HG02759 (cell line): ENCODE data around the gene MLH1.
"Not testable (repeated sequence)": the region's sequence is repeated elsewhere in the genome, so short reads cannot be mapped to it uniquely, and the experiment has no call there.

ENCODE experiments used
- ATAC-seq: cut with Tn5 transposase; IDR thresholded peaks from one replicate; pipeline ENCODE4 v1.9.1; 2021; ENCODE audit warnings: mild to moderate bottlenecking, moderate library complexity; ENCODE audit not compliant: unreplicated experiment

Gene MLH1

GRCh38 chr3:36993326-36994283, at the start of gene MLH1:
Gene MLH1, plus strand, starts transcription at chr3:36993518. Its CDS starts 30 bp downstream, at chr3:36993548.
- peak; percentile 89 for ATAC-seq

DNA sequence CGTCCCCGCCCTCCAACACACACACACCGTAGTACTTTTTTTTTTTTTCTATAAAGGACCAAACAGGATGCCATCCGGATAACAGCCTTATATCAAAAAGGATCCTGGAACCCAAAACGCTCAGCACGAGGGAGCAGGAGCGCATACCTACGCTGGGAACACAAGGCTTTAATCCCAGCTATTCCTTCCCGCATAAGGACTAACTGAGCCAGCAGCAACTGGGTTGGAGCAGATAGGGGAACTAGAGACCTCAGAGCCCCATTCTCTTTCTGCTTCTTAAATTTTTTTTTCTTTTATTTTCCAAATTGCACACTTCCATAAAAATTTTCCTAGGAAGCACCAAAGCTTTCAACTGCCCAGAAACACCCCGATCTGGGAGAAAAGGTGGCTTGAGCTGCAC, 49.7 kb upstream of the MLH1 start:
- no peak for ATAC-seq

GRCh38 chr3:36944012-36944640, 49.2 kb upstream of the MLH1 start:
- ATAC-seq = peak; percentile 62

GRCh38 chr3:36944641-36945270, 48.6 kb upstream of the MLH1 start, which contains the start of gene TRANK1:
Gene TRANK1, minus strand, starts transcription at chr3:36945054. Its CDS starts 245 bp downstream, at chr3:36944809.
- peak; percentile 70 for ATAC-seq

DNA sequence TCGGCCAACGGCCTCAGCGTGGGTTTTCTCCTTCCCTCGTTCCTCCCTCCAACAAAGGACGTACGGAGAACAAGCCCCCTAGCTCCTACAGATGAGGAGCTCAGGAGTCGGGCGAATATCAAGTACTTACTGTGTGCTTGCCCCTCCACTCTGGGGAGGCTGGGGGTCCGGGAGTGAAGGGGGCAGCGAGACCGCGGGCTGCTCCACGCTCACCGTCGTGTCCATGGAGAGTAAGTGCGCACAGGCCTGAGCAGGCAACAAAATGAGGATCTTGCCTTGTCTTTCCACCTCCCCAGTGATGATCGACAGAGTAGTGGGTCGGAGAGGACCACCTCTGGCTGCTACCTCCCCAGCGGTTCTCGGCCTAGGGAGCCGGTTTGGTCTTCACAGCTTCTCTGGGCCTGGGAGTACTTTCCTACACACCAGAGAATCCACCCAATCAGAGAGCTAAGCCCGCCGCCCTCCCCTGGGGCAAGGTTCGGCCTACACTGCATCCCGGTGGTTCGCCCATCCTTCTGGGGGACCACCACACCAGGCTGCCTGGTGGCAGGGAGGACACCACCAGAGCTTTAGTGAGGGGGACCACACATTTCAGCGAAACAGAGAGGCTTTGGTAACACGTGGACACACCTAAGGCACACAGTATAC, 47.9 kb upstream of the MLH1 start:
- ATAC-seq = no peak

GRCh38 chr3:36947814-36948213, 45.5 kb upstream of the MLH1 start:
- not testable (repeated sequence) for ATAC-seq

DNA sequence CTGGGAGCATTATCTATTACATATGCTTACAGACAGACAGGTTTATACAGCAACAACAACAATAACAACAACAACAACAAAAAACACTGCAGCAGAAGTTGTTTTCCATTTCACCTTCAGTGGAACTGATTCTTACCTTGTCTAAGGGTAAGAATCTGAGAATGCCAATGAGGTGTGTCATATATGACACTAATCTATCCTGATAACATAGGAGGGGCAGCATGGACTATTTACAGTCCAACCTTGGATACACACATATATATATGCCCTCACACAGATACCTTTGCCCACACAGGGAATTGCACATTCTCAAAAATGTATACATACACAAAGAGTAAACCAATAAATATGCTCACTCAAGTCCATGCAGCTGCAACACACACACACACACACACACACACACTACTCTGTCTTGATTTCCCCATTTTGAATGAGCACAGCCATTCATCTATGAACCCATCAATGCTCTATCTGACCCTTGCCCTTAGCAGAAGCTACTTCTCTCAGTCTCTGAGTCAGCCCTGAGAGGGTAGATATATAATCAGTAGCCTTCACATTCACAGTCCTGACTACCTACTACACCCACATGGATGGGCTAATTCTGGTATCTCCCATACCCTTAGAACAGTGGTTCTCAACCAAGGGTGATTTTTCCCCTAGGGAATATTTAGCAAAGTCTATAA, 38.7 kb upstream of the MLH1 start:
- ATAC-seq = no peak

GRCh38 chr3:36956155-36956554, 37.2 kb upstream of the MLH1 start:
- no peak for ATAC-seq

DNA sequence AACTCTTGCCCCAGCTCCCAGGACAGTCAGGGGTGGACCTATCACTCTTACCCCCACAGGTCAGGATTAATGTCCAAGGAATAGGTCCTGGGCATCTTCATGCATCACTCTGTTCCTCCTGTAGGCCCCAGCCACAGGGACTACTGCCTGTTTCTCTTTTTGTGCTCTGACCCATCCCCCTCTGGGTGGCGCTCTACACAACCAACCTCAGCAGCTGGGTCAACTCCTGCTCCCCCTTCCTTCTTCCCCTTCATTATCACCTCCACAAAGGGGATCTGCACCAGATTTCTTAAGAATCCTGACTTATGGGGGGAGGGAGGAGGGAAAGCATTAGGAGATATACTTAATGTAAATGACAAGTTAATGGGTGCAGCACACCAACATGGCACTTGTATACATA, 36.3 kb upstream of the MLH1 start:
- ATAC-seq = no peak

DNA sequence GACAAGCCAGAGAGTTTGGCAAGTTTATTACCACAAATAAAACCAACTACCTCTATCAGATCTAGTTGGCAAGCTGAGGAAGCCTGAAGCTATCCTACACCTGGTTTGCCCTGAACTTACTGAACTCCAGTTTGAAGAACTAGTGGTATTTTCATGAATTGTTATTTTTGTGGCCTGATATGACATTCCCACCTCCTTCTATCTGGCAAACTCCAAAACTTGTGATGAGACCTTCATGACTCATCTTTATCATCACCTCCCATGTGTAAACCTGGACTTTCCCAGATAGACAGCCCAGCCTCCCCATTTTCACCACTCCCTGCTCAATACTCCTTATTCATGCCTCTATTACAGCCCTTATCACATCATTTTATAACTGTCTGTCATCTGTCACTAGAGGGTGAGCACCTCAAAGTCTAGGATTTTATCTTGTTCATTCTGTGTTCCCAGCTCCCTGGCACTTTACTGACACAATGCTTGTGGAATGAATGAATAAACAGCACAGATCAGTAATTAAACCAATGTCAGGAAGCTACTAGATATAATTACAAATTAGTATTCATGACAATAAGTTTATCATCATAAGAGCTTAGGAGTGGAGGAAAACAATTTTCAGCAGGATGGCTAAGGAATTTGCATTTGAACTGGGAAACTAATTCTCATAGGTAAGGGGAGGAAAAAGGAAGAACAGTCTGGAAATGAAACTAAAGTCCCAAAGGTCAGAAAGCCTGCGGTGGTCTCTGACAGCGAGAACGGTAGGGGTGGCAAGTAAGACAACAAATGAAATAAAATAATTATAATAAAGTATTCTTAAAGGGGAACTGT, 35.2 kb upstream of the MLH1 start:
- no peak for ATAC-seq

- ATAC-seq = no peak
These were observed 33.5 kb upstream of the MLH1 start for GRCh38 chr3:36959821-36960220.

GRCh38 chr3:36960502-36960901, 32.8 kb upstream of the MLH1 start:
- ATAC-seq = no peak

DNA sequence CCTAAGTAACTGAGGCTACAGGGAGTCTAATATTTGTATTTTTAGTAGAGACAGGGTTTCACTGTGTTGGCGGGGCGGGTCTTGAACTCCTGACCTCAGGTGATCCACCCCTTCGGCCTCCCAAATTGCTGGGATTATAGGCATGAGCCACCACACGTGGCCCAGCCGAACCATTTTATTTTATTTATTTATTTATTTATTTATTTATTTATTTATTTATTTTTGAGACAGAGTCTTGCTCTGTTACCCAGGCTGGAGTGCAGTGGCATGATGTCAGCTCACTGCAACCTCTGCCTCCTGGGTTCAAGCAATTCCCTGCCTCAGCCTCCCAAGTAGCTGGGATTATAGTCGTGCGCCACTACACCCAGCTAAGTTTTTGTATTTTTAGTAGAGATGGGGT, 30.3 kb upstream of the MLH1 start:
- ATAC-seq = not testable (repeated sequence)

DNA sequence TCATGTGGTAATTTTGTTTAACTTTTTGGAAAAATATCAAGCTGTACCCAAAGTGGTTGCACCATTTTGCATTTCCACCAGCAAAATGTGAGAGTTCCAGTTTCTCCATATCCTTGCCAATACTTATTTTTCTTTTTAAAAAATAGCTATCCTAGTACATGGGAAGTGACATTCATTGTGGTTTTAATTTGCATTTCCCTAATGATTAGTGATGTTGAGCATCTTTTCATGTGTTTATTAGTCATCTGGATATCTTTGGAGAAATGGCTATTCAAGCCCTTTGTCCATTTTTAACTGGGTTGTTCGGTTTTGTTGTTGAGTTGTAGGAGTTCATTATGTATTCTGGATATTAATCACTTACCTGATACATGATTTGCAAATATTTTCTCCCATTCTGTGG, 29.0 kb upstream of the MLH1 start:
- no peak for ATAC-seq

- no peak for ATAC-seq
These were observed 28.5 kb upstream of the MLH1 start for GRCh38 chr3:36964817-36965216.

- ATAC-seq = no peak
These were observed 27.9 kb upstream of the MLH1 start for GRCh38 chr3:36965440-36965839.

DNA sequence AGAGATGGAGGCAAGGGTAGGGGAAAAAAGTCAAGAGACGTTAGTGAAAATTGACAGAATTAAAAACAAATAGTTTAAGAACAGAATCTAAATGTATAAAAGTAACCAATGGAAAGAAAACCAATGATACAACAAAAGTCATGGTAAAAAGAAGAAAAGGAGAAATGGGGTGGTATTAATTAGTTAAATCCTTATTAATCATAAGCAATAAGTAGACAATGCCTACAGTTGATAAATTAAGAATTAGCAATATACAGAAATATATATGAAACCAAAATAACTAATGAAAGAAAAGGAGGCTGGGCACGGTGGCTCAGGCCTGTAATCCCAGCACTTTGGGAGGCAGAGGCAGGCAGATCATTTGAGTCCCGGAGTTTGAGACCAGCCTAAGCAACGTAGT, 24.2 kb upstream of the MLH1 start:
- ATAC-seq = no peak

DNA sequence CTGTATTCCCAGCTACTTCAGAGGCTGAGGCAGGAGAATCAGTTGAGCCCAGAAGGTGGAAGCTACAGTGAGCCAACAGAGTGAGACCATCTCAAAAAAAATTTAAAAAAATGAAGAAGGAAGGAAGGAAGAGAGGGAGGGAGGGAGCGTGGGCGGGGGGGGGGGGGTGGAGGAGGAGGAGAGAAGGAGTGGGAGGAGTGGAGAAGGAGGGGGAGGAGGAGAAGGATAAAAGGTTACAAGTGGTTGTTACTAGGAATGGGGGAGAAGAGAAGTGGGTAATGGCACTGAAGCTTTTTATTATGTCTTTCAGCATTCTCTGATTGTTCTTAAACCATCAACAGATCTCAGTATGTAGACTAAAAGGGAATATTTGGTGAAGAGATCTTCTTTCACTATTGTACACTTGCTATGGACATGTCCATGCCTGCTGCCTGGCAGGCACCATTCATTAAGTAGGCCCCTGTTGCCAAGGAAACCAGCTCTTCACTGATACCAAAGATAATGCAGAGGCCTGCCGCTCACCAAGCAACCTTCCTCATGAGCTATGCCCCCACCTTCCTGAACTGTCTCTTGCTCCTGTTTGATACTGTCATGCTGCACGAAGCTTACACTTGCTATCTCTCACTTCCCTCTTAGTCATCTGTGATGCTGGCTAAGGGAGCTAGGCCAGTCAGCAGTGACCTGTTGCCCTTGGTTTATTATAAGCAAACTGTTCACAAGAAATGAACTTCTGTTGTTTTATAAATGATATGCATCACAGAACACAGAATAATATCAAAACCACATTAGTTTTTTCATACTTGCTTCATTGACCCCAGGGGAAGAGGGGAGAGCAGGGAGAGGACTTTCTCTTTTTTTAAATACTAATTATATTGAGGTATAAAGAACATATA, 23.5 kb upstream of the MLH1 start:
- ATAC-seq = peak; percentile 99

- ATAC-seq = no peak
These were observed 21.2 kb upstream of the MLH1 start for GRCh38 chr3:36972163-36972562.
